Measurements from ENCODE around the gene VPS54. TPM values are rescaled to one million over a fixed set of nuclear protein-coding genes. Genes with fewer than 3 reads are reported as not detected.
A peak's percentile ranks its signal among the peaks of the same experiment; 100 is the strongest.

VPS54 gene
- total RNA-seq, 1 experiment from 2014 or later, result 19.1 TPM

GRCh38 chr2:63855418-63856302 is 163.6 kb downstream of the VPS54 start:
- no peaks in the 10 kb centered on the region for H3K36me3 ChIP-seq (ENCODE audit: insufficient read depth, low read length, poor library complexity, severe bottlenecking)
- H3K4me3 ChIP-seq (ENCODE audit: low read depth, low read length, poor library complexity, severe bottlenecking), result no peak overlapping the region
- no peak for DNase-seq (ENCODE audit: low spot score)
- intact Hi-C loops (cut with micrococcal nuclease; ENCODE audit: unreplicated experiment), result no loop called here
- no peak overlapping the region for H3K27ac ChIP-seq (ENCODE audit: low read depth, low read length, poor library complexity, severe bottlenecking)
- no peaks in the 10 kb centered on the region for H3K27me3 ChIP-seq (replicated peaks; ENCODE audit: insufficient read depth, low read depth, low read length, poor library complexity)
- H3K4me1 ChIP-seq (ENCODE audit: insufficient read depth, low read length, poor library complexity, severe bottlenecking), result no peaks in the 10 kb centered on the region
- CTCF ChIA-PET, result no interaction called here
- POLR2A ChIA-PET (ENCODE audit: low non-redundant PET), result no interaction called here
- BruUV-seq (replicated peaks), result no TSS peak
- no peaks in the 10 kb centered on the region for H3K9me3 ChIP-seq (ENCODE audit: low read depth, low read length, poor library complexity, severe bottlenecking)
- TF ChIP-seq, protein P1, sequence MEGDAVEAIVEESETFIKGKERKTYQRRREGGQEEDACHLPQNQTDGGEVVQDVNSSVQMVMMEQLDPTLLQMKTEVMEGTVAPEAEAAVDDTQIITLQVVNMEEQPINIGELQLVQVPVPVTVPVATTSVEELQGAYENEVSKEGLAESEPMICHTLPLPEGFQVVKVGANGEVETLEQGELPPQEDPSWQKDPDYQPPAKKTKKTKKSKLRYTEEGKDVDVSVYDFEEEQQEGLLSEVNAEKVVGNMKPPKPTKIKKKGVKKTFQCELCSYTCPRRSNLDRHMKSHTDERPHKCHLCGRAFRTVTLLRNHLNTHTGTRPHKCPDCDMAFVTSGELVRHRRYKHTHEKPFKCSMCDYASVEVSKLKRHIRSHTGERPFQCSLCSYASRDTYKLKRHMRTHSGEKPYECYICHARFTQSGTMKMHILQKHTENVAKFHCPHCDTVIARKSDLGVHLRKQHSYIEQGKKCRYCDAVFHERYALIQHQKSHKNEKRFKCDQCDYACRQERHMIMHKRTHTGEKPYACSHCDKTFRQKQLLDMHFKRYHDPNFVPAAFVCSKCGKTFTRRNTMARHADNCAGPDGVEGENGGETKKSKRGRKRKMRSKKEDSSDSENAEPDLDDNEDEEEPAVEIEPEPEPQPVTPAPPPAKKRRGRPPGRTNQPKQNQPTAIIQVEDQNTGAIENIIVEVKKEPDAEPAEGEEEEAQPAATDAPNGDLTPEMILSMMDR (conservative IDR thresholded peaks at IDR 0.05; ENCODE audit: low read depth, low read length), result no peak
- TF ChIP-seq EZH2 (IDR thresholded peaks at IDR 0.05; ENCODE audit: borderline replicate concordance, low read depth, low read length, poor library complexity, severe bottlenecking), result no peak

DNA sequence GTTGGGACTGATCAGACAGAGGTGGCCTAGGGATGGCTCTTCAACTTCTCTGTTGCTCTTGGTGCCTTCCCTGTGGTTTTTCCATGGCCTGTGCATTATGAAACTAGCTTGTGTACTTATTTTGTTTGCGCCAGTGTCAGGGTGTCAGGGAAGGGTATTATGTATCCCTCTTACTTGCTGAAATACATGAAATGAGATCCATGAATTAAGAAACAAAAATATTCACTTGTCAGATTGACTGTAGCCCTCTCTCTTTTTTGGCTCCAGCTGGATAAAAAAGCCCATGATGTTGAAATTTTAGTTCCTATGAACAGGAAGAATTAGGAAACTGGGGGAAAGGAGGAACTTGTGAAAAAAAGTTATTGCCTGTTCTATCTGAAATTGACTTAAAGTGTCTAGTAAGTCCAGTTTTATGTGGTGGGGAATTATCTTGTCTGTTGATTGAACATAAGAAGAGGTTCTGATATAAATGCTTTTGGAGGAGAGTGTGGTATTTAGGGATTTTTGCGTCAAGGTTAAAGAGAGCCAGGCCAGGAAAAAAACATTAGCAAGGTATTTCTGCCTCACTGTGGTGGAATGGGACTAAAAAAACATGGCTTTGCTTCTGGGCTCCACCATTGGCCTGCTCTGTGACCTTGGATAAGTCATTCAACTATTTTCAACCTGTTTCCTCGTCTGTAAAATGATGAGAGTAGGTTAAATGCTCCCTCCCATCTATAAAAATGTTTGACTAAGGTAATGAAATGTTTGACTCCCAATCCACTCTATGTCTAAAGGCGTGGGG is 165.5 kb downstream of the VPS54 start:
- POLR2A ChIA-PET (ENCODE audit: low non-redundant PET), result no interaction called here
- H3K4me1 ChIP-seq (ENCODE audit: insufficient read depth, low read length, poor library complexity, severe bottlenecking), result peaks cover 13% of the 10 kb centered on the region
- no peaks in the 10 kb centered on the region for H3K27me3 ChIP-seq (replicated peaks; ENCODE audit: insufficient read depth, low read depth, low read length, poor library complexity)
- TF ChIP-seq, protein P1 (conservative IDR thresholded peaks at IDR 0.05; ENCODE audit: low read depth, low read length), result no peak
- TF ChIP-seq EZH2 (IDR thresholded peaks at IDR 0.05; ENCODE audit: borderline replicate concordance, low read depth, low read length, poor library complexity, severe bottlenecking), result no peak
- CTCF ChIA-PET, result no interaction called here
- H3K36me3 ChIP-seq (ENCODE audit: insufficient read depth, low read length, poor library complexity, severe bottlenecking), result no peaks in the 10 kb centered on the region
- no peaks in the 10 kb centered on the region for H3K9me3 ChIP-seq (ENCODE audit: low read depth, low read length, poor library complexity, severe bottlenecking)
- H3K4me3 ChIP-seq (ENCODE audit: low read depth, low read length, poor library complexity, severe bottlenecking), result no peak overlapping the region
- no peak overlapping the region for H3K27ac ChIP-seq (ENCODE audit: low read depth, low read length, poor library complexity, severe bottlenecking)
- DNase-seq (ENCODE audit: low spot score), result no peak
- BruUV-seq (replicated peaks), result no TSS peak
- intact Hi-C loops (cut with micrococcal nuclease; ENCODE audit: unreplicated experiment), result no loop called here

DNA sequence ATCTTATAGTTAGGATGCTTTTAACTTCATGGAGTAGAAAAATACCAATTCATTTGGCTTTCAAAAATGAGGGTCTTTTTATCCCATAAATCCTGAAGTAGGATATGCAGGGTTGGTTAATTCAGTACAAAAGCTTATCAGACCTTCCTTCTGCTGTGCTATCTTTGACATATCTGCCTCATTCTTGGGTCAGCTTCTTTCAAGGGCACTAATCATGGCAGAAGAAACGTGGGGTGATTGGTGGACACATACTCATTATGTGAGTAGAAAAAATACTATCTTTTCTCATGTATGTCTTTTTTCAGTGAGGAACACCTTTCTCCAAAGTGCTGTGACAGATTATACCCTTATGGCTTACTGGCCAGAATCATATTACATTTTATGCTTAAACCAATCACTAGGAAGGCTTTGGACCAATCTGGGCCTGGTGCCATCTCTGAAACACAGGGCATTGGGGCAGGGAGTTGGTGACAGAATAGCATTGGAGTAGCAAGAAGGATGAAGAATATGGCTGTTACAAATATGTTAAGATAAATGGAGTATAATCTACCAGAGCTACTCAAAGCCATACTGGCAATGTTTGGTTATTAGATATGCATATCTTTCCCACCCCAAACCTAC is 167.4 kb downstream of the VPS54 start:
- POLR2A ChIA-PET (ENCODE audit: low non-redundant PET), result no interaction called here
- CTCF ChIA-PET, result no interaction called here
- no peak overlapping the region for H3K27ac ChIP-seq (ENCODE audit: low read depth, low read length, poor library complexity, severe bottlenecking)
- DNase-seq (ENCODE audit: low spot score), result peak; percentile 28
- no peaks in the 10 kb centered on the region for H3K27me3 ChIP-seq (replicated peaks; ENCODE audit: insufficient read depth, low read depth, low read length, poor library complexity)
- intact Hi-C loops (cut with micrococcal nuclease; ENCODE audit: unreplicated experiment), result no loop called here
- no peaks in the 10 kb centered on the region for H3K36me3 ChIP-seq (ENCODE audit: insufficient read depth, low read length, poor library complexity, severe bottlenecking)
- peaks cover 19% of the 10 kb centered on the region for H3K4me1 ChIP-seq (ENCODE audit: insufficient read depth, low read length, poor library complexity, severe bottlenecking)
- TF ChIP-seq, protein P1 (conservative IDR thresholded peaks at IDR 0.05; ENCODE audit: low read depth, low read length), result no peak
- no peak for TF ChIP-seq EZH2 (IDR thresholded peaks at IDR 0.05; ENCODE audit: borderline replicate concordance, low read depth, low read length, poor library complexity, severe bottlenecking)
- no TSS peak for BruUV-seq (replicated peaks)
- no peak overlapping the region for H3K4me3 ChIP-seq (ENCODE audit: low read depth, low read length, poor library complexity, severe bottlenecking)
- no peaks in the 10 kb centered on the region for H3K9me3 ChIP-seq (ENCODE audit: low read depth, low read length, poor library complexity, severe bottlenecking)
